M059J (cell line): Measurements from ENCODE around the gene NKD2. TPM values are rescaled to one million over a fixed set of nuclear protein-coding genes. Genes with fewer than 3 reads are reported as not detected.
"Not testable (repeated sequence)": the region's sequence is repeated elsewhere in the genome, so short reads cannot be mapped to it uniquely, and the experiment has no call there.

ENCODE experiments used
- DNase-seq: peaks from one replicate; pipeline ENCODE4 v3.0.0-alpha.2; 2012; ENCODE audit warnings: low read depth
- total RNA-seq: library from RNA; depleted of rRNA; stranded (reverse); fragments of >200 nt; shearing (Covaris generic); gene quantifications from 2 replicates; pipeline ENCODE4 v1.2.3, GENCODE V29; 2014

NKD2 gene
- total RNA-seq, 1 experiment from 2014 or later: 0.32 TPM

DNA sequence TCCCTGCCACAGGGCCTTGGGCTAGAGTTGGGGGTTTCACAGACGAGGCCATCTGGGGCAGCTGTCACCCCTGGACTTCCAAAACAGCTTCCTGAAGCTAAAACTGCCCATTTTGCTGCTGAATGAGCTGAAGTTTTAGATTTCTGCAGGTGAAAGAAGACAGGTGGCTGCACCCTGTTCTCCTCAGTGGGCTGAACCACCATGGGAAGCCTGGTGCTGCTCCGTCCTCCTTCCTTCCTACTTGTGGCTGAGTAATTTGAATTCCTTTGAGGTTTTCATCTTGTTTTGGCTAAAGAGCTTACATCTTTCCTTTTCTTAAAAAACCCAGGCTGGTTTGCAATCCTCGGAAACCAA, 5.3 kb downstream of the NKD2 start:
- no peak for DNase-seq

- DNase-seq: no peak
These were observed 5.7 kb downstream of the NKD2 start for GRCh38 chr5:1014346-1014745.

DNA sequence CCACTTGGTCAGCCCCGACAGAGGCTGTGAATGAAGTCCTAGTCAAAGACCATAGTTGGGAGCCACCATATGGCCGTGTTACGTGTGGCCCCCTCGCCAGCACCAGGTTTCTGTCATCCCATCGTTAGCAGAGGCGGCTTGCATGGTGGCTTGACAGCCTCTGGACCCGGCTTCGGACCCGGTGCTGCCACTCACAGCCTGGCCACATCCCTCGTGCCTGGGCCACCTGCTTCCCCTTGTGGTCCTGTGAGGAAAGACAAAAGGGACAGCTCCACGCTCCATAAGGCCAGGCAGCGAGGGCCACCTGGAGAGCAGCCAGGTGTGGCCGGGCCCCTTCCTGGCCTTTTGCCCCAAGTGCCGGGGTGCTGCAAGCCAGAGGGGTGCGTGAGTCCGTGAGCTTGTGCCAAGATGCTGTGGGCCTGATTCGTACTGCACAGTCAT, 6.2 kb downstream of the NKD2 start:
- DNase-seq: no peak

GRCh38 chr5:1015507-1015906, 6.9 kb downstream of the NKD2 start:
- no peak for DNase-seq

DNA sequence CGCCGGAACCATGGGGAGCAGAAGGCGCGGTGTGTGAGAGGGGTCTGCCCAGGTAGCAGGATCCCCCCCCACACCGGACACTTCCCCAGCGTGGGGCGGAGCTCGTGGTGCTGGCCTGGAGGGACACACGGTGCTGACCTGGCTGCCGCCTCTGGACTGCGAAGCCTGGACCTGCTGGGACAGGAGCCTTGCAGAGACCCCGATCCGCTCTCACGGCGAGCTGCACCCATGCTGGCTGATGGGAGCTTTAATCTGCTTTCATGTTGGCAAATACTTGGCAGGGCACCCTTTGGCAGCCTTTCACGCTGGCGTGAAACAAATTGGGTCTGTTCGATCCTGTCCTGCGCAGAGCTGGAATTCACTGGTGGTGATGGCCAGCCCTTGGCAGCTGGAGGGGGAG, 7.4 kb downstream of the NKD2 start:
- DNase-seq: no peak

DNA sequence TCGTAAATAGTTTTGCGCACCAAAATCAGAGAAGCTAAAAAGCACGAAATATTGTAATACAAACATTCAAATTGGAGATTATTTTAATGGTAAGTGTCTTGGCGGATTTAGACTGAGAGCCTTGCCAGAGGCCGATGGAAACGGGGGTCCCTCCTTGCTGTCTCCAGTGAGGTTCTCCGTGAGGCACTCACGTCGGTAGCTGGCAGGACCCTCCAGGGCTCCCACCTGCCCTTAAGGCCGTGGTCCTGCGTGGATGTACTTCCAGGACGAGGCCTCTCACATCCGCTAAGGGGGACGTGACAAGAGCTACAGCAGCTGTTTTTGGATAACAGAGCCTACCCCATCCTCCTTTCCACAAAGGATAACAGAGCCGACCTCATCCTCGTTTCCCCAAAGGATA, 7.9 kb downstream of the NKD2 start:
- no peak for DNase-seq

- DNase-seq: no peak
These were observed 8.5 kb downstream of the NKD2 start for GRCh38 chr5:1017056-1017455.

DNA sequence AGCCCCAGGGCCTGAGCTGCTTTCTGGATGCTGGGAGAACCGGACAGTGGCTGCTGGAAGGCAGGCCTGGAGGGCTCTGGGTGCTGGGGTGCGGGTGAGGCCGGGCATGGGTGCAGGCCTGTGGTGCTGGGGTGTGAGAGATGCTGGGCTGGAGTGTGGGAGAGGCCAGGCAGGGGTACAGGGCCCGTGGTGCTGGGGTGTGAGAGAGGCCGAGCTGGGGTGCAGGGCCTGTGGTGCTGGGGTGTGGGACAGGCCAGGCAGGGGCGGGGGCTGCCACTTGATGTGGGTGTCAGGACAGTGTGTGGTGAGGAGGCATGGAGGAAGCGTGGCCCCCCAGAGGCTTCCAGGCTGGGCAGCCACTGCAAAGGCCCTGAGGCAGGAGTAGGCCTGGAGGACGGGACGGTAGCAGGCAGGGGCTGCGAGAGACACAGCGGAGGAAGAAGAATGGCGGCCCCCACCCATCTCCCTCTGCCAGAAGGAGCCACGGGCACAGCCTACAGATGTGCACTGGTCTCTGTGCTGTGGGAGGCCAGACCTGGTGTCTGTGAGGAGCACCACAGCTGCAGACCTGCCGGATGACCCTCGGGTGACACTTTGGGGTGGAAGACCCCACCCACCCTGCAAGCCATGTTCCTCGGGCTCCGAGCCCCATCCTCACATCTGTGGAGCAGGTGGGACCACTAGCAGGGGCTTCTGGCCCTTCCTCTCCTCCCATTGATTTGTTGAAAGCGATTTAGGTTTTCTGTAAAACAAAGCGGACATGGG, 9.3 kb downstream of the NKD2 start:
- no peak for DNase-seq

DNA sequence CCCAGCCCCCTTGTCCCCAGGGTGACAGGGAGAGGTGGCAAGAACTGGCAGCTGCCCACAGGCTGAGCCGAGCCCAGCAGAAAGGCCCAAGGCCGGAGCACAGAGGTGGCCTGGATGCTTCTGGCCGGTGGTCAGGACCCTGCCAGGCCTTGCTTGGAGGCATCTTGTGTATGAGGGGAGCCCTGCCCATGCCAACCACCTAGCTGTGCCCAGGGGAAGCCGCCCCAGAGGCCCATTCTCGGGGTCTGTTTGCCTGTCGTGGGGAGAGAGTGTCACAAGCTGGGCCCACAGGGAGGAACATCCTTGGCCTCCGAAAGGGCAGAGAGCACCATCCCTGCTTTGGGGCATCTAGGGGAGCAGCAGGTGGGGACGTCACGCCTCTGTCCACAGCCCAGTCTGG, 10.0 kb downstream of the NKD2 start:
- DNase-seq: no peak

- DNase-seq: no peak
These were observed 10.7 kb downstream of the NKD2 start for GRCh38 chr5:1019001-1019905.

- no peak for DNase-seq
These were observed 11.9 kb downstream of the NKD2 start for GRCh38 chr5:1020452-1020961.

- no peak for DNase-seq
These were observed 12.8 kb downstream of the NKD2 start for GRCh38 chr5:1021136-1021968.

DNA sequence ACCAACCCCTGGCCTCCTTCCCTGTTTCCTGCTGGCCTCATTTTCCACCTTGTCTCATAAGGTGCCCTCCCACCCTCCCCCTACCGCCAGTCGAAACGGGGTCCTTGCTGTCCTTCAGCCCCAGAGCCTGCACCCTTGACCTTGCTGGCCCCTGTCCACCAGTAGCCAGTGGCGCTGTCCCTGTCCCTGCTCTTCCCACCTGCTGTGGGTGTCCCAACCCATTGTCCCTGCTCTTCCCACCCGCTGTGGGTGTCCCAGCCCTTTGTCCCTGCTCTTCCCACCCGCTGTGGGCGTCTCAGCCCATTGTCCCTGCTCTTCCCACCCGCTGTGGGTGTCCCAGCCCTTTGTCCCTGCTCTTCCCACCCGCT, 13.4 kb downstream of the NKD2 start:
- DNase-seq: not testable (repeated sequence)

DNA sequence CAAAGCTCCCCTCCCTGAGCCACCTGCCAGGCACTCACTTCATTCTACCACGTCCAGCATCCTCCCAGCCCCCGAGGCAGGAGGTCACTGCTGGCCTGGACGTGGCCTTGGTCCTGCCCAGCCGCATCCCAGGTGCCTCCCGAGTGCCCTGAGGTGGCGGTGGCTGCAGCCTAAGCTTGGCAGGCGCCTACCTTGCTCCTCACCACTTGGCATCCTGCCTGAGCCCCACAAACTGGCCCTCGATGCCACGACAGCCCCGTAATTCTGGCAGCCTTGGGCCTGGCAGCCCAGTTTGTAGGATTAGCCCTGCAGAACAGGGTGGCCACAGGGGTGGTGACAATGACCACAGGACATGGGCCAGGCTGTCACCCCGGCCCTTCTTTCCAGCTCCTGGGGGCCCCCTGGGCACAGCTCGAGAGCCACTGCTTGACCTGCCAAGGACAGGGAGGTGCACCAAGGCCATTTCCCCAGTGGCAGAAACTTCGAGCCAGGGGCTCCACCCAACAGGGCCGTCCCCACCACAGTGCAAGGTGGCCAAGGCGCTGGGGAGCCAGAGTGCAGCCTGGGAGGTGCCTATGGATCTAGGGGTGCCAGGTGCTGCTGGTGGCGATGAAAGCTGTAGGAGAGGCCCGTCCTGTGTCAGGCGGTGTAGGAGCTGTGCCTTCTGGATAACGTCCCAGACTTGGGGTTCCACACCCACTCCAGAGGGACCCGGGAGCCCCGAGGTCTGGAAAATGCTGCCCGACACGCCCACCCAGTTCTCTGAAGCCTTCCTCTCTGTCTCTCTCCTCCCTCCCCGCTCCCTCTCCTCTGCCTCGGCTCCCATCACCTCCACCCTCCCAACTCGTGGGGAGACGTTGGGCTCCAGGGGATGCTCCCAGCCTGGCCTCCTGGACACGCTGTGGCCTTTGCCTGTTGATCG, 18.4 kb downstream of the NKD2 start:
- DNase-seq: no peak

DNA sequence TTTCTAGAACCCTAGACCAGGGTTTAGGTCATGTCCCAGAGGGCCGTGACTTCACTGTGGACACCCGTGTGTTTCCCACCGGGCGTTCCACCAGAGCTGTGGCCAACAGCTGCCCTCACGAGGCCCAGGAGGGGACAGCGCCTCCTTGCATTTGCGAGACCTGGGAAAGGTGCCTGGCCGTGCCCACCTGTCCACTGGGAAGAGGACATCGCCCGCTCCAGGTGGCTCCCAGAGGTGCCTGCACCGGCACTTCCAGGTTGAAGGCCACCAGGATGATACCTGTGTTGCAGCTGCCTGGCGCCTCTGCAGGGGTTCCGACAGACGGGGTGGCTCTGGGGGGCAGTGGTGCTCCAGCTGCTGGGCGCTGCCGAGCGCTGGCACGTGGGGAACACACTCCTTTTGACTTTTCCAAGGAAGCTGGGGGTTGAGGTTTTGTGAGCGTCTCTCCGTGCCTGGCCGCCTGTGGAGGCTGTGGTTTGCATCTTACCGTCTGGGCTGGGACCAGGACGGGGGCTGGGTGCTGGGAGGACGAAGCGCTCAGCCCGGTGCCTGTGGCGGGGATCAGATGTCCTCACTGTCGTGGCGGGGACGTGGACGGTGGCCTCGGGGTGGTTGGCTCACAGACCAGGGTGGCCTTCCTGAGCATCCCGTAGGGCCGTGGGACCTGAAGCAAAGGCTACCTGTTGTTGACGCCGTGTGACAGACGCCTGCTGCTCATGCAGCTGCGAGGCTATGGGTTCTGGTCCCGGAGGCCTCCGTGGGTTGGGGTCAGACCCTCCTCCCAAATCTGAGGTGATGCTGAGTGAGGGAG, 19.2 kb downstream of the NKD2 start:
- DNase-seq: no peak

GRCh38 chr5:1028481-1029281, 20.1 kb downstream of the NKD2 start:
- no peak for DNase-seq

GRCh38 chr5:1029282-1029944, 20.8 kb downstream of the NKD2 start:
- no peak for DNase-seq

- DNase-seq: no peak
These were observed 21.5 kb downstream of the NKD2 start for GRCh38 chr5:1029945-1030625.
